Measurements from ENCODE around the gene SKA3. TPM values are rescaled to one million over a fixed set of nuclear protein-coding genes. Genes with fewer than 3 reads are reported as not detected.
A peak's percentile ranks its signal among the peaks of the same experiment; 100 is the strongest.
"Not testable (repeated sequence)": the region's sequence is repeated elsewhere in the genome, so short reads cannot be mapped to it uniquely, and the experiment has no call there.

SKA3 gene
- under 1 TPM in 2 of 3 donors, not detected in 1; 0.75 to 0.99 TPM for polyA plus RNA-seq

- Mint-ChIP-seq H3K9me3 (no peaks in the 10 kb centered on the region), H3K27me3 (ENCODE audit: low read depth in 3 of 3) (peaks cover 2 to 10% (median 6%) of the 10 kb centered on the region in 3 donors), H3K4me1 (peaks cover 20 to 26% of the 10 kb centered on the region in 2 donors), H3K36me3 (no peaks in the 10 kb centered on the region), H3K27ac (peak within 1 kb of the TSS; percentile 83 to 97 (median 94)), H3K4me3 (peak within 1 kb of the TSS; percentile 94 to 99 (median 96))
- peak; percentile 93 to 95 (median 94) for DNase-seq
These were observed at the start of gene SKA3, which contains the start of gene MRPL57 for GRCh38 chr13:21176215-21176981. SKA3 (minus strand) TSS chr13:21176552; CDS start chr13:21176477, 75 bp downstream. MRPL57 (plus strand) TSS chr13:21176658; CDS start chr13:21176917, 259 bp downstream.

- Mint-ChIP-seq H3K27me3 (ENCODE audit: low read depth in 3 of 3) (peaks cover 8 to 24% (median 11%) of the 10 kb centered on the region in 3 donors), H3K27ac (no peak overlapping the region), H3K9me3 (peaks cover 0 to 14% (median 4%) of the 10 kb centered on the region in 6 donors), H3K4me3 (no peak overlapping the region), H3K36me3 (peaks cover 3 to 11% (median 4%) of the 10 kb centered on the region in 3 donors), H3K4me1 (peaks cover 3% of the 10 kb centered on the region in 2 donors)
- DNase-seq = no peak
These were observed 48.7 kb upstream of the SKA3 start for GRCh38 chr13:21225082-21225481.

- H3K4me1 Mint-ChIP-seq = peaks cover 22 to 26% of the 10 kb centered on the region in 2 donors
- H3K27me3 Mint-ChIP-seq (ENCODE audit: low read depth in 3 of 3) = peaks cover 6 to 23% (median 17%) of the 10 kb centered on the region in 3 donors
These were observed 44.9 kb upstream of the SKA3 start for GRCh38 chr13:21221268-21221667.

GRCh38 chr13:21219716-21220115 is 43.4 kb upstream of the SKA3 start:
- Mint-ChIP-seq H3K9me3 (peaks cover 0 to 14% (median 4%) of the 10 kb centered on the region in 6 donors), H3K4me1 (peaks cover 22 to 26% of the 10 kb centered on the region in 2 donors), H3K27me3 (ENCODE audit: low read depth in 3 of 3) (peaks cover 11 to 28% (median 24%) of the 10 kb centered on the region in 3 donors), H3K36me3 (peaks cover 3 to 11% (median 4%) of the 10 kb centered on the region in 3 donors), H3K4me3 (peak overlapping the region in 3 of 5 donors; percentile 51 to 71 (median 61))
- not testable (repeated sequence) for H3K27ac Mint-ChIP-seq, DNase-seq

More at GRCh38 chr13:21221268-21221667, 44.9 kb upstream of the SKA3 start:
- Mint-ChIP-seq H3K4me3 (no peak overlapping the region), H3K36me3 (peaks cover 3 to 11% (median 4%) of the 10 kb centered on the region in 3 donors), H3K9me3 (peaks cover 0 to 14% (median 4%) of the 10 kb centered on the region in 6 donors), H3K27ac (no peak overlapping the region)
- no peak for DNase-seq

- H3K36me3 Mint-ChIP-seq = peaks cover 3 to 11% (median 4%) of the 10 kb centered on the region in 3 donors
- peaks cover 0 to 14% (median 4%) of the 10 kb centered on the region in 6 donors for H3K9me3 Mint-ChIP-seq
- DNase-seq = no peak
- peak overlapping the region; percentile 44 to 71 (median 61) for H3K4me3 Mint-ChIP-seq
- H3K4me1 Mint-ChIP-seq = peaks cover 22 to 26% of the 10 kb centered on the region in 2 donors
- peaks cover 14 to 25% (median 25%) of the 10 kb centered on the region in 3 donors for H3K27me3 Mint-ChIP-seq (ENCODE audit: low read depth in 3 of 3)
- H3K27ac Mint-ChIP-seq = peak overlapping the region in 4 of 6 donors; percentile 5 to 71 (median 48)
These were observed 42.7 kb upstream of the SKA3 start for GRCh38 chr13:21219036-21219381.

GRCh38 chr13:21218351-21219035 is 42.1 kb upstream of the SKA3 start:
- H3K27ac Mint-ChIP-seq = peak overlapping the region in 5 of 6 donors; percentile 5 to 71 (median 48)
- DNase-seq = peak; percentile 44 to 65 (median 60)
- peaks cover 22 to 26% of the 10 kb centered on the region in 2 donors for H3K4me1 Mint-ChIP-seq
- peaks cover 0 to 14% (median 4%) of the 10 kb centered on the region in 6 donors for H3K9me3 Mint-ChIP-seq
- H3K4me3 Mint-ChIP-seq = peak overlapping the region; percentile 44 to 71 (median 61)
- H3K36me3 Mint-ChIP-seq = peaks cover 3 to 11% (median 4%) of the 10 kb centered on the region in 3 donors
- H3K27me3 Mint-ChIP-seq (ENCODE audit: low read depth in 3 of 3) = peaks cover 18 to 29% (median 26%) of the 10 kb centered on the region in 3 donors

GRCh38 chr13:21216332-21216731 is 40.0 kb upstream of the SKA3 start:
- Mint-ChIP-seq H3K4me1 (peaks cover 22 to 26% of the 10 kb centered on the region in 2 donors), H3K36me3 (peaks cover 0 to 3% (median 2%) of the 10 kb centered on the region in 3 donors), H3K4me3 (no peak overlapping the region), H3K27me3 (ENCODE audit: low read depth in 3 of 3) (peaks cover 15 to 23% (median 22%) of the 10 kb centered on the region in 3 donors), H3K9me3 (peaks cover 0 to 8% (median 2%) of the 10 kb centered on the region in 6 donors), H3K27ac (no peak overlapping the region)
- DNase-seq = no peak

GRCh38 chr13:21215419-21215818 is 39.1 kb upstream of the SKA3 start:
- not testable (repeated sequence) for H3K4me3 Mint-ChIP-seq, DNase-seq, H3K9me3 Mint-ChIP-seq, H3K27ac Mint-ChIP-seq, H3K36me3 Mint-ChIP-seq
- peaks cover 15 to 25% (median 23%) of the 10 kb centered on the region in 3 donors for H3K27me3 Mint-ChIP-seq (ENCODE audit: low read depth in 3 of 3)
- H3K4me1 Mint-ChIP-seq = peaks cover 22 to 25% of the 10 kb centered on the region in 2 donors

GRCh38 chr13:21212138-21212775 is 35.9 kb upstream of the SKA3 start:
- no peak for DNase-seq
- Mint-ChIP-seq H3K4me3 (no peak overlapping the region), H3K36me3 (peaks cover 0 to 3% (median 0%) of the 10 kb centered on the region in 3 donors), H3K9me3 (peaks cover 0 to 3% (median 0%) of the 10 kb centered on the region in 6 donors), H3K4me1 (no peaks in the 10 kb centered on the region), H3K27ac (no peak overlapping the region), H3K27me3 (ENCODE audit: low read depth in 3 of 3) (peaks cover 12 to 25% (median 15%) of the 10 kb centered on the region in 3 donors)

GRCh38 chr13:21208652-21209154 is 32.4 kb upstream of the SKA3 start:
- H3K27me3 Mint-ChIP-seq (ENCODE audit: low read depth in 3 of 3) = peaks cover 4 to 15% (median 6%) of the 10 kb centered on the region in 3 donors
- H3K4me3 Mint-ChIP-seq = no peak overlapping the region
- H3K9me3 Mint-ChIP-seq = peaks cover 0 to 3% (median 0%) of the 10 kb centered on the region in 6 donors
- H3K4me1 Mint-ChIP-seq = no peaks in the 10 kb centered on the region
- DNase-seq = no peak
- H3K36me3 Mint-ChIP-seq = peaks cover 0 to 3% (median 0%) of the 10 kb centered on the region in 3 donors
- H3K27ac Mint-ChIP-seq = no peak overlapping the region

GRCh38 chr13:21202767-21203531 is 26.6 kb upstream of the SKA3 start:
- Mint-ChIP-seq H3K36me3 (peaks cover 0 to 6% (median 3%) of the 10 kb centered on the region in 3 donors), H3K27me3 (ENCODE audit: low read depth in 3 of 3) (peaks cover 0 to 7% (median 2%) of the 10 kb centered on the region in 3 donors), H3K4me1 (peaks cover 10 to 13% of the 10 kb centered on the region in 2 donors), H3K4me3 (peak overlapping the region in 2 of 5 donors; percentile 2 to 48), H3K9me3 (no peaks in the 10 kb centered on the region), H3K27ac (peak overlapping the region in 4 of 6 donors; percentile 4 to 47 (median 19))
- DNase-seq = no peak

GRCh38 chr13:21201456-21202190 is 25.3 kb upstream of the SKA3 start:
- H3K27ac Mint-ChIP-seq; H3K36me3 Mint-ChIP-seq; DNase-seq; H3K4me3 Mint-ChIP-seq; H3K27me3 Mint-ChIP-seq (ENCODE audit: low read depth in 3 of 3); H3K9me3 Mint-ChIP-seq: not testable (repeated sequence)
- peaks cover 10 to 13% of the 10 kb centered on the region in 2 donors for H3K4me1 Mint-ChIP-seq

Measured in immature natural killer cell (primary cell).